Fibroblast of villous mesenchyme (primary cell): ENCODE results near the gene ZHX3. TPM values are rescaled to one million over a fixed set of nuclear protein-coding genes. Genes with fewer than 3 reads are reported as not detected.

ENCODE experiments used
- DNase-seq: peaks from one replicate; pipeline ENCODE4 v3.0.0-alpha.2; 2010; ENCODE audit warnings: low read depth
- H3K4me3 ChIP-seq: 2 replicates; pipeline ENCODE4 v1.5.1; 2011; ENCODE audit warnings: low read depth, mild to moderate bottlenecking, low read length
- total RNA-seq: library from RNA; depleted of rRNA; stranded (reverse); fragments of >200 nt; gene quantifications from 2 replicates; pipeline ENCODE4 v1.2.3, GENCODE V29; 2012
- TF ChIP-seq, protein P1 (sequence below): IDR thresholded peaks from 2 replicates; pipeline ENCODE4 v1.5.1; 2012; ENCODE audit warnings: low read depth, mild to moderate bottlenecking, low read length; ENCODE audit not compliant: insufficient read depth

Gene ZHX3
- total RNA-seq, 1 donor: 39.3 TPM

DNA sequence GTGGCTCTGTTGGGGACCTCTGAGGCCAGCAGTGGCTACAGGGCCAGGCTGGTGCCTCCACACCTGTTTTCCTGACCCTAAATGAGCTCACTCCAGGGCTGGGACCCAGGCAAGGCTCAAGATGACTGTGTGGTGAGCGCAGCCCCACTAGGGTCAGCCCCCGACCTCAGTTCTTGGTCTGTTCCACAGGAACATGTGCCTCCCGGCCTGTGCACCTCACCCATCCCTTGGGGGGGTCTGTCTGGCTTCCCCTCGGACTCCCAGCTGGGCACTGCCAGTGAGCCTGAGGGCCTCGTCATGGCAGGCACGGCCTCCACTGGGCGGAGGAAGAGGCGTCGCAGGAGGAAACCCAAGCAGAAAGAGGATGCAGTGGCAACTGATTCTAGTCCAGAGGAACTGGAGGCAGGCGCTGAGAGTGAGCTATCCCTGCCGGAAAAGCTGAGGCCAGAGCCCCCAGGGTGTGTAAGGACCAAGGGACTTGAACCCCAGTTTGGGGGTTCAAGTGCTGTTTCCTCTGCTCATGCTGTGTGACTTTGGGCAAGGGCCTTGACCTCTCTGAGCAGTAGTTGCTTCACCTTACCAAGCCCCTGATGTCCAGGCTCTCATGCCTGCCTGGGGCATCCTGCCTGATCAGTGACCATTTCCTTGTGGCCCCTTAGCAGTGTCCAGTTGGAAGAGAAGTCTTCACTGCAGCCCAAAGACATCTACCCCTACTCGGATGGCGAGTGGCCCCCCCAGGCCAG lies 31.1 kb upstream of the ZHX3 start:
- DNase-seq: no peak
- TF ChIP-seq, protein P1, sequence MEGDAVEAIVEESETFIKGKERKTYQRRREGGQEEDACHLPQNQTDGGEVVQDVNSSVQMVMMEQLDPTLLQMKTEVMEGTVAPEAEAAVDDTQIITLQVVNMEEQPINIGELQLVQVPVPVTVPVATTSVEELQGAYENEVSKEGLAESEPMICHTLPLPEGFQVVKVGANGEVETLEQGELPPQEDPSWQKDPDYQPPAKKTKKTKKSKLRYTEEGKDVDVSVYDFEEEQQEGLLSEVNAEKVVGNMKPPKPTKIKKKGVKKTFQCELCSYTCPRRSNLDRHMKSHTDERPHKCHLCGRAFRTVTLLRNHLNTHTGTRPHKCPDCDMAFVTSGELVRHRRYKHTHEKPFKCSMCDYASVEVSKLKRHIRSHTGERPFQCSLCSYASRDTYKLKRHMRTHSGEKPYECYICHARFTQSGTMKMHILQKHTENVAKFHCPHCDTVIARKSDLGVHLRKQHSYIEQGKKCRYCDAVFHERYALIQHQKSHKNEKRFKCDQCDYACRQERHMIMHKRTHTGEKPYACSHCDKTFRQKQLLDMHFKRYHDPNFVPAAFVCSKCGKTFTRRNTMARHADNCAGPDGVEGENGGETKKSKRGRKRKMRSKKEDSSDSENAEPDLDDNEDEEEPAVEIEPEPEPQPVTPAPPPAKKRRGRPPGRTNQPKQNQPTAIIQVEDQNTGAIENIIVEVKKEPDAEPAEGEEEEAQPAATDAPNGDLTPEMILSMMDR: no peak
- H3K4me3 ChIP-seq: no peak overlapping the region

DNA sequence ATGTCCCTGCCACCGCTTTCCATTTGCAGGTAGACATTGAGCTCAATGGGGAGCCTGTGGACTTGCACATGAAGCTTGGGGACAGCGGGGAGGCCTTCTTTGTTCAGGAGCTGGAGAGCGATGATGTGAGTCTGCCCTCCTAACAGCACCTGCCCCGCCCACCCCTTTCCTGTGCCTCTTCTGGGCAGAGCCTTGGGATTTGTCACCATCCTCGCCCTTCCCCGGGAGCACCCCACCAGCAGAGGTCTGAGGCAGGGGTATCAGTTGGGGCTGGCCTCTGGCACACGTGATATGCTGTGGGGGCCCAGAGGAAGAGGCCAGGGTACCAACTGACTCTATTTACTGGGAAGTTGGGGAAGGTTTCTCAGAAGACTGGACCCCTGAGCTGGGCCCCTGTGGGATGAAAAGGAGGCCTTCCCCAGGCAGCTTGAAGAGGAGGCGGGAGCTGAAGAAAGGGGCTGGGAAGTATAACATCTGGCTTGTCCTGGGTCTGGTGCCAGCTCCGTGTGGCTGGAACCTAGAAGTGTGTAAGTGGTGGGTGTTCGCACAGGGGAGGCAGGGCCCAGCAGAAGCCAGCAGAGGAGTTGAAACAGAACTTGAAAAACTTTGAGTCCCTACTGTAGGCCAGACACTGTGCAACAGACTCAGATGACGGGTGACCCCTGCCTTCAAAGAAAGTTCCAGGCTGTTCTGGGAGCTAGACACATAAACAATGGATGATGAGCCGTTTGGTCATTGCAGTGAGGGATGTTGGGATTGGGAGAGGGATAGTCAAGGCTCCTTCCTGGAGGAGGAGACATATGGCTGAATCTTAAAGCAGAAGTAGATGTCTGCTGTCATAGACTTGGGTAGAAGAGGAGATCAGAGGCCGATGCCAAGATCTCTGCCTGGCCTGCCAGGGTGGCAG lies 30.2 kb upstream of the ZHX3 start:
- DNase-seq: no peak
- no peak overlapping the region for H3K4me3 ChIP-seq
- TF ChIP-seq, protein P1: no peak

DNA sequence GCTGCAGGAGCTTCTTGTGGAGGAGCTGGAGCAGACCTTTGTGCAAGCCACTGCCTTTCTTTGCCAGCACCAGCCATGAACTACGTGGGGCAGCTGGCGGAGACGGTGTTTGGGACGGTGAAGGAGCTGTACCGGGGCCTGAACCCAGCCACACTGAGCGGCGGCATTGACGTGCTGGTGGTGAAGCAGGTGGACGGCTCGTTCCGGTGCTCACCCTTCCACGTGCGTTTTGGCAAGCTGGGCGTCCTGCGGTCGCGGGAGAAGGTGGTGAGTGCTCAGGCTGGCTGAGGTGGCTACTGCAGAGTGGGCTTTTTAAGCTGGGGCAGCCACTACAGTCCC lies 28.2 kb upstream of the ZHX3 start:
- TF ChIP-seq, protein P1: no peak
- no peak overlapping the region for H3K4me3 ChIP-seq
- DNase-seq: no peak

DNA sequence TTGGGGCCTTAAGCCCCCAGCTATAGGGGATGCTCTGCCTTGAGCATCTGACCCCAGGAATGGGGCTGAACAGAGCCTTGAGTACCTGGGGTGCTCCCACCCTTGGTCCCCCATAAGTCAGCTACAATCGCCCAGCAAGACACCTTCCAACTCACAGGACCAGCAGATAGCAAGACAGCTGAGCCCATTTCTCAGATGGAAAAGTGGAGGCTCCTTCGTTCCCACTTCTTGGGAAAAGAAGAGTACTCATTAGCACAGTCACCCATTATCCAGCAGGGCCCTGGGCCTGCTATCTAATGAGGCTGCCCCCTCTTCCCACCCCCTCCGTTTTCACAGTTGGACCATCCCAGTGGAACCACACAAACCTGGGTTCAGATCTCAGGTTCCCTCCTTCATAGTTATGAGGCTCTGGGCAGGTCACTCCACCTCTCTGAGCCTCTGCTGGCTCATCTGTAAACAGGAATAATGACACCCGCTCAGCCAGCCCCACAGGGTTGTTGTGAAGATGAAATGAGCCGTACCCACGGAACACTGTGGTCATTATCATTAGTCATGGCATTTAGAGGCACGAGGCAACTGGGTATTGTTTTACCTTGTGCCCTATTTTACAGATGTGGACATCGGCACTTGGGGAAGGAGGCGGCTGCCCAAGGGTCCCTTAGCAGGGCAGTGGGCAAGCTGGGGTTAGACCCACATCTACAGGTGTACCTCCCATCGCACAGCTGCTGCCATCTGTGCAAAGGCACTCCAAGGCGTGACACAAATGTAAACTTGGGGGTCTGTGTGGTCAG lies 27.6 kb upstream of the ZHX3 start:
- H3K4me3 ChIP-seq: no peak overlapping the region
- TF ChIP-seq, protein P1: no peak
- no peak for DNase-seq

DNA sequence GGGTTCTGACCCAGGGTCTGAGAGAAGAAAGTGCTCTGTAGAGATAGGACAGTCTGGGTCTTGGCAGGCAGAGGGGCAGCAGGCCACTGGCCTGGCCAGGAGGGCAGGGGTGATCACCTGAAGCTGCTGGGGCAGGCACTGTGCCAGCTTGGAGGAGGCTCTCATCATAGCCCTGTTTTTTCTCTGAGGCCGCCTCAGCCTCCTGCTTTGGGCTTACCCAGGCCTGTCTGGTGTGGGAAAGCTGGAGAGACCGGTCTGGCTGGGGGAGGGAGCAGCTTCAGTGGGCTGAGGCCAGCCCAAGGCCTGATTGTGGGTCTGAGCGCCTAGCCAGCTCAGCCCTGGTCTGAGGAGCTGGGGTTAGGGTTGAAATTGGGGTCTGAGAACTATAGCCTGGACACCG lies 26.9 kb upstream of the ZHX3 start:
- no peak overlapping the region for H3K4me3 ChIP-seq
- TF ChIP-seq, protein P1: no peak
- no peak for DNase-seq
